H1 (cell line): Measurements from ENCODE around the gene GBA2. TPM values are rescaled to one million over a fixed set of nuclear protein-coding genes. Genes with fewer than 3 reads are reported as not detected.

ENCODE experiments used
- CTCF ChIA-PET: fragments of 300-600 bp; sonication (Branson Sonifier 250); formaldehyde crosslinking; loops from one replicate; lab custom pipeline; 2021; ENCODE audit not compliant: partially characterized antibody; lab: Charles Lee
- POLR2A ChIA-PET: fragments of 300-600 bp; sonication (Branson Sonifier 250); formaldehyde crosslinking; loops from one replicate; lab custom pipeline; 2021; ENCODE audit warnings: inconsistent platforms; ENCODE audit not compliant: partially characterized antibody; lab: Charles Lee
- DNase-seq, 2 experiments: peaks; one replicate each; pipeline versions ENCODE4 v3.0.0 to v3.0.0-alpha.2; 2010 to 2022; ENCODE audit warnings: low spot score in 2 of 2, low read depth in 1 of 2, mixed read lengths in 1 of 2
- FAIRE-seq: peaks from 2 replicates; lab custom pipeline; 2011; peaks lifted over from hg19 to GRCh38; lab: Jason Lieb, UNC
- H2AFZ ChIP-seq: 2 replicates; pipeline ENCODE4 v1.8.1; 2012; ENCODE audit warnings: low read length, inconsistent platforms
- H2AK5ac ChIP-seq: 2 replicates; pipeline ENCODE4 v1.6.1; 2013; ENCODE audit warnings: low read depth, low read length
- H2BK120ac ChIP-seq: replicated peaks from 2 replicates; pipeline ENCODE3; 2013; ENCODE audit warnings: low read depth, low read length, inconsistent platforms
- H2BK12ac ChIP-seq: 2 replicates; pipeline ENCODE4 v1.6.1; 2013; ENCODE audit warnings: low read depth, low read length
- H2BK15ac ChIP-seq: 2 replicates; pipeline ENCODE4 v1.6.1; 2013; ENCODE audit warnings: low read length
- H2BK20ac ChIP-seq: 2 replicates; pipeline ENCODE4 v1.6.1; 2013; ENCODE audit warnings: low read length
- H2BK5ac ChIP-seq: 2 replicates; pipeline ENCODE4 v1.6.1; 2013; ENCODE audit warnings: low read depth, low read length
- H3K14ac ChIP-seq: 2 replicates; pipeline ENCODE4 v1.6.1; 2013; ENCODE audit warnings: inconsistent platforms; ENCODE audit not compliant: insufficient read length
- H3K18ac ChIP-seq: 2 replicates; pipeline ENCODE4 v1.6.1; 2013; ENCODE audit warnings: low read length; ENCODE audit errors: extremely low read depth
- H3K23ac ChIP-seq: 2 replicates; pipeline ENCODE4 v1.6.1; 2013; ENCODE audit warnings: inconsistent platforms; ENCODE audit not compliant: insufficient read length
- H3K23me2 ChIP-seq: 2 replicates; pipeline ENCODE4 v1.6.1; 2013; ENCODE audit warnings: low read depth, low read length
- H3K27ac ChIP-seq: 2 replicates; pipeline ENCODE4 v1.6.1; 2011; ENCODE audit warnings: low read depth, low read length, inconsistent platforms
- H3K27me3 ChIP-seq, 4 experiments: replicated peaks in 1 of 4; 1 replicate in 1 of 4; 2 replicates in 3 of 4; pipeline versions ENCODE4 v1.6.1 to v1.8.1; 2011 to 2013; ENCODE audit warnings: low read length in 3 of 4, mild to moderate bottlenecking in 3 of 4, inconsistent platforms in 2 of 4, mixed read lengths in 2 of 4, moderate library complexity in 1 of 4; ENCODE audit not compliant: control insufficient read depth in 3 of 4, insufficient read depth in 3 of 4; ENCODE audit errors: extremely low read depth in 1 of 4
- H3K36me3 ChIP-seq, 4 experiments: 2 replicates each; pipeline versions ENCODE4 v1.6.1 to v1.8.1; 2011 to 2013; ENCODE audit warnings: mild to moderate bottlenecking in 4 of 4, low read length in 3 of 4, moderate library complexity in 2 of 4, control low read depth in 1 of 4, inconsistent platforms in 1 of 4; ENCODE audit not compliant: insufficient read depth in 4 of 4, control insufficient read depth in 2 of 4
- H3K4ac ChIP-seq: replicated peaks from 2 replicates; pipeline ENCODE3; 2013; ENCODE audit warnings: low read length, low read depth, mixed read lengths, inconsistent platforms; ENCODE audit not compliant: insufficient read length
- H3K4me1 ChIP-seq, 4 experiments: replicated peaks in 1 of 4; 1 replicate in 1 of 4; 2 replicates in 3 of 4; pipeline versions ENCODE4 v1.6.1 to v1.8.1; 2011 to 2013; ENCODE audit warnings: low read length in 3 of 4, inconsistent platforms in 2 of 4, mixed read lengths in 1 of 4; ENCODE audit not compliant: insufficient read depth in 4 of 4, control insufficient read depth in 3 of 4
- H3K4me2 ChIP-seq, 2 experiments: 2 replicates each; pipeline versions ENCODE4 v1.6.1 to v1.8.1; 2011 to 2013; ENCODE audit warnings: low read depth in 2 of 2, low read length in 2 of 2, control low read depth in 1 of 2, inconsistent platforms in 1 of 2, mild to moderate bottlenecking in 1 of 2; ENCODE audit not compliant: insufficient read depth in 1 of 2
- H3K4me3 ChIP-seq, 4 experiments: fragments of 200-600, 300-600 bp in 1 of 4; sonication (generic), shearing (Covaris generic), sonication (Bioruptor Twin) in 1 of 4; 2 replicates each; pipeline versions ENCODE4 v1.5.1 to v1.8.1; 2011 to 2016; ENCODE audit warnings: low read length in 4 of 4, low read depth in 3 of 4, control low read depth in 2 of 4, inconsistent platforms in 2 of 4, mild to moderate bottlenecking in 2 of 4, mixed read lengths in 1 of 4, moderate library complexity in 1 of 4; ENCODE audit not compliant: insufficient read depth in 2 of 4; ENCODE audit errors: extremely low read depth in 1 of 4
- H3K56ac ChIP-seq: replicated peaks from 2 replicates; pipeline ENCODE3; 2013; ENCODE audit warnings: low read depth, mild to moderate bottlenecking, mixed read lengths, low read length, inconsistent platforms; ENCODE audit not compliant: insufficient read length
- H3K79me1 ChIP-seq: 2 replicates; pipeline ENCODE4 v1.6.1; 2013; ENCODE audit warnings: low read depth, low read length, control low read depth
- H3K79me2 ChIP-seq, 2 experiments: 2 replicates each; pipeline versions ENCODE4 v1.6.1 to v1.8.1; 2012 to 2013; ENCODE audit warnings: low read length in 2 of 2, mild to moderate bottlenecking in 2 of 2, inconsistent platforms in 1 of 2; ENCODE audit not compliant: insufficient read depth in 2 of 2, control insufficient read depth in 1 of 2
- H3K9ac ChIP-seq, 4 experiments: replicated peaks in 1 of 4; 1 replicate in 1 of 4; 2 replicates in 3 of 4; pipeline versions ENCODE4 v1.6.1 to v1.8.1; 2011 to 2013; ENCODE audit warnings: low read depth in 3 of 4, low read length in 3 of 4, control low read depth in 2 of 4, mild to moderate bottlenecking in 2 of 4, moderate library complexity in 2 of 4, inconsistent platforms in 1 of 4; ENCODE audit errors: extremely low read depth in 1 of 4
- H3K9me3 ChIP-seq, 2 experiments: 2 replicates each; pipeline versions ENCODE4 v1.6.1 to v1.8.1; 2012 to 2013; ENCODE audit warnings: mild to moderate bottlenecking in 2 of 2, moderate library complexity in 2 of 2, control low read depth in 1 of 2, inconsistent platforms in 1 of 2, low read depth in 1 of 2, low read length in 1 of 2, mixed read lengths in 1 of 2; ENCODE audit not compliant: insufficient read depth in 2 of 2
- H4K20me1 ChIP-seq, 2 experiments: replicated peaks in 1 of 2; 2 replicates each; pipeline versions ENCODE3 to v1.8.1; 2011 to 2013; ENCODE audit warnings: inconsistent platforms in 2 of 2, low read length in 2 of 2, mild to moderate bottlenecking in 1 of 2; ENCODE audit not compliant: insufficient read depth in 2 of 2, control insufficient read depth in 1 of 2
- H4K5ac ChIP-seq: 2 replicates; pipeline ENCODE4 v1.6.1; 2013; ENCODE audit warnings: low read length, low read depth, mixed read lengths, inconsistent platforms; ENCODE audit not compliant: insufficient read length
- H4K8ac ChIP-seq: 2 replicates; pipeline ENCODE4 v1.8.0; 2013; ENCODE audit warnings: mild to moderate bottlenecking, moderate library complexity, low read length, inconsistent platforms; ENCODE audit not compliant: insufficient read depth; ENCODE audit errors: extremely low read depth
- H4K91ac ChIP-seq: replicated peaks from 2 replicates; pipeline ENCODE3; 2013; ENCODE audit warnings: low read length, mixed read lengths, inconsistent platforms; ENCODE audit not compliant: insufficient read length
- BCL11A ChIP-seq, 2 experiments: IDR thresholded peaks; one replicate each; pipeline ENCODE4 v1.6.1; 2011; ENCODE audit warnings: low read depth in 2 of 2, low read length in 2 of 2, mild to moderate bottlenecking in 2 of 2
- CEBPB ChIP-seq: IDR thresholded peaks from 2 replicates; pipeline ENCODE4 v1.6.1; 2012; ENCODE audit warnings: low read depth, low read length
- CTBP2 ChIP-seq: IDR thresholded peaks from 2 replicates; pipeline ENCODE4 v1.7.0; 2011; ENCODE audit warnings: borderline replicate concordance, mild to moderate bottlenecking, moderate library complexity, mixed read lengths, low read length; ENCODE audit not compliant: insufficient read depth, insufficient read length
- EZH2 ChIP-seq: fragments of 200-600 bp; sonication (generic); IDR thresholded peaks from 2 replicates; pipeline ENCODE4 v1.7.1; 2012; ENCODE audit warnings: low read depth, mild to moderate bottlenecking, moderate library complexity, low read length, inconsistent platforms; ENCODE audit not compliant: severe bottlenecking
- KDM1A ChIP-seq: fragments of 200-600, 300-600 bp; sonication (generic); IDR thresholded peaks from 2 replicates; pipeline ENCODE4 v1.7.1; 2016; ENCODE audit warnings: mild to moderate bottlenecking, low read length, borderline replicate concordance
- POU5F1 ChIP-seq: IDR thresholded peaks from 2 replicates; pipeline ENCODE4 v1.6.1; 2011; ENCODE audit warnings: low read depth, mild to moderate bottlenecking, low read length, moderate library complexity
- RFX5 ChIP-seq: IDR thresholded peaks from 2 replicates; pipeline ENCODE4 v1.6.1; 2011; ENCODE audit warnings: low read depth, low read length, improper control_type of control experiment, borderline replicate concordance
- SAP30 ChIP-seq: fragments of 300-600 bp; sonication (generic); IDR thresholded peaks from 2 replicates; pipeline ENCODE4 v1.7.1; 2012; ENCODE audit warnings: low read length, moderate library complexity, mild to moderate bottlenecking, inconsistent platforms; ENCODE audit not compliant: insufficient read depth, insufficient replicate concordance
- TAF1 ChIP-seq: IDR thresholded peaks from 2 replicates; pipeline ENCODE4 v1.6.1; 2011; ENCODE audit warnings: mild to moderate bottlenecking, low read depth, low read length
- WGBS, 2 experiments: shearing (Covaris generic) in 1 of 2; methylation state at CpG; one replicate each; pipeline versions ENCODE4 v1.1.6 to v1.1.7; 2013 to 2015; ENCODE audit warnings: low lambda C conversion rate in 2 of 2, mixed read lengths in 2 of 2, inconsistent platforms in 1 of 2, low coverage in 1 of 2, missing lambda C conversion rate in 1 of 2; ENCODE audit not compliant: insufficient replicate concordance in 2 of 2, insufficient coverage in 1 of 2, insufficient read length in 1 of 2; ENCODE audit errors: extremely low coverage in 1 of 2, missing lambda C conversion rate in 1 of 2; 5-methylcytosine and 5-hydroxymethylcytosine counted together
- polyA plus RNA-seq, 7 experiments: library from polyadenylated mRNA; depleted of rRNA in 3 of 7; stranded (reverse) in 5 of 7; unstranded in 2 of 7; fragments of >200 nt in 5 of 7; fragments of 200-250 nt in 2 of 7; gene quantifications; 1 replicate in 5 of 7; 2 replicates in 1 of 7; 4 replicates in 1 of 7; pipeline versions ENCODE4 v1.2.1 to v1.2.3, GENCODE V29; 2011 to 2013; ENCODE audit warnings: missing spikeins in 2 of 7, mixed read lengths in 2 of 7
- total RNA-seq: library from RNA; stranded (reverse); fragmentation: NEBNext Ultra II Directional; extraction: Animal tissue kit (Norgen Biotek cat#: 25700); gene quantifications from 2 replicates; pipeline ENCODE4 v1.2.1, GENCODE V29; 2021

The GBA2 gene
- total and polyA plus RNA-seq, 2 of the 8 experiments (the other 6 are each of a cell fraction or from before 2014, with no cell fraction given) = 64.2 to 71.9 TPM

DNA sequence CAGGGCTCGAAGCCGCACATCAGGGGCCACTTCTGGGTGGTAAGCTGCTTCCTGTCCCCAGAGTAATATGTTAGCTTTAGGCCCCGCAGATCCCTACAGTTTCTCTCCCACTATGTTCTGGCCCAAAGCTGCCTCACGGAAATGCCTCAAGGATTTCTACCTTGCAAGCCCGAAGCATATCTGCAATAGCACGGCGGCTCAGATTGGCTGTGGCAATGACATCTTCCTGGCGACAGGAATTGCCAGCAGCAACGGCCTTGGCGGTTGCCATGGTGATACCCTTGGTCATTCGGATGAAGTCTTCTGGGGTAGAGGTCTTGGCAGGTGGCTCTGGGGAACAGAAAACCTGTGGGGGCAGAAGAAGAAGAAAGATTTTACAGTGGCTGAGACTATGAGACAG, 49.0 kb downstream of the GBA2 start:
- Histone ChIP-seq H3K23me2 (no peaks in the 10 kb centered on the region), H2BK12ac (no peak overlapping the region), H4K20me1 (peaks cover 3 to 10% of the 10 kb centered on the region in 2 experiments), H2AFZ (no peak overlapping the region), H4K8ac (no peak overlapping the region; the same call in 1 of the 2 replicates), H3K9ac (peak overlapping the region in 1 of 4 experiments; percentile 25; a peak in 1 of 7 replicates), H3K27ac (no peak overlapping the region), H3K27me3 (no peaks in the 10 kb centered on the region), H3K56ac (no peak overlapping the region), H4K5ac (no peak overlapping the region), H3K23ac (no peak overlapping the region), H4K91ac (no peak overlapping the region), H3K9me3 (no peaks in the 10 kb centered on the region), H3K79me2 (no peaks in the 10 kb centered on the region), H3K4me3 (no peak overlapping the region), H3K4me2 (no peak overlapping the region), H3K4me1 (no peaks in the 10 kb centered on the region), H3K4ac (no peak overlapping the region), H3K14ac (no peak overlapping the region), H2AK5ac (no peak overlapping the region), H2BK5ac (no peak overlapping the region), H2BK120ac (no peak overlapping the region), H3K18ac (no peak overlapping the region), H2BK15ac (no peak overlapping the region), H2BK20ac (no peak overlapping the region), H3K79me1 (no peaks in the 10 kb centered on the region), H3K36me3 (peaks cover 42 to 67% (median 65%) of the 10 kb centered on the region in 4 experiments)
- FAIRE-seq (no peak), DNase-seq (no peak)
- 90% methylated on average over 11 of the region's 11 CpGs; no CpG with 5 or more reads in 1 of the 2 experiments for WGBS, 2 experiments
- ChIA-PET CTCF (interaction anchor here (0.6 to 14.1 kb wide), 8 partner anchors 9 to 55 kb away, joined by 3 to 347 read pairs (median 42); partner anchors contain the start of genes ARHGEF39, CA9, CCDC107 and RMRP), POLR2A (interaction anchor here (0.7 to 14.9 kb wide), 4 partner anchors 11 to 28 kb away, joined by 3 to 158 read pairs (median 4); partner anchors contain the start of genes CREB3 and TLN1)
- TF ChIP-seq TAF1 = no peak
- no peak for TF ChIP-seq KDM1A
- no peak for TF ChIP-seq CEBPB
- TF ChIP-seq CTBP2 = no peak
- TF ChIP-seq RFX5 = no peak
- no peak for TF ChIP-seq SAP30
- no peak for TF ChIP-seq POU5F1
- TF ChIP-seq EZH2 = no peak
- no peak for TF ChIP-seq BCL11A (IDR thresholded peaks at IDR 0.05; ENCODE audit: low read depth in 2 of 2, low read length in 2 of 2)
